ENCODE results near the gene LRRC63.

LRRC63 gene

GRCh38 chr13:46168341-46168740 lies 43.4 kb upstream of the LRRC63 start:
- TF ChIP-seq CTCF (IDR thresholded peaks at IDR 0.05; ENCODE audit: control extremely low read depth, extremely low read depth, low read depth, missing control alignments), result no peak
- CTCF ChIA-PET, result interaction anchor here (0.9 to 11.0 kb wide), 14 partner anchors 8 to 361 kb away, joined by 3 to 100 read pairs (median 4); partner anchors contain the start of gene LCP1
- DNase-seq (ENCODE audit: extremely low spot score), result no peak
- POLR2A ChIA-PET, result interaction anchor here (1.0 to 1.3 kb wide), 2 partner anchors 14 to 20 kb away, joined by 4 read pairs; partner anchors contain the start of gene LCP1

GRCh38 chr13:46168783-46169182 lies 42.9 kb upstream of the LRRC63 start:
- ChIA-PET CTCF (interaction anchor here (0.9 to 11.0 kb wide), 12 partner anchors 7 to 362 kb away, joined by 3 to 100 read pairs (median 4); partner anchors contain the start of gene LCP1), POLR2A (interaction anchor here (1.0 to 1.3 kb wide), 2 partner anchors 13 to 20 kb away, joined by 4 read pairs; partner anchors contain the start of gene LCP1)
- DNase-seq (ENCODE audit: extremely low spot score), result no peak
- no peak for TF ChIP-seq CTCF (IDR thresholded peaks at IDR 0.05; ENCODE audit: control extremely low read depth, extremely low read depth, low read depth, missing control alignments)

GRCh38 chr13:46169758-46170157 lies 42.0 kb upstream of the LRRC63 start:
- TF ChIP-seq CTCF (IDR thresholded peaks at IDR 0.05; ENCODE audit: control extremely low read depth, extremely low read depth, low read depth, missing control alignments), result no peak
- DNase-seq (ENCODE audit: extremely low spot score), result no peak
- POLR2A ChIA-PET, result no interaction called here
- CTCF ChIA-PET, result interaction anchor here (1.4 to 11.0 kb wide), 4 partner anchors 11 to 30 kb away, joined by 5 to 100 read pairs (median 8); no protein-coding TSS in a partner anchor

- TF ChIP-seq CTCF (IDR thresholded peaks at IDR 0.05; ENCODE audit: control extremely low read depth, extremely low read depth, low read depth, missing control alignments), result no peak
- ChIA-PET CTCF (interaction anchor here (0.6 to 11.0 kb wide), 8 partner anchors 9 to 164 kb away, joined by 3 to 100 read pairs (median 4); no protein-coding TSS in a partner anchor), POLR2A (interaction anchor here (1.3 kb wide), 1 partner anchor 12 kb away, joined by 6 read pairs; the partner anchor contains the start of gene LCP1)
- DNase-seq (ENCODE audit: extremely low spot score), result no peak
These were observed 41.5 kb upstream of the LRRC63 start for GRCh38 chr13:46170268-46170667.

- TF ChIP-seq CTCF (IDR thresholded peaks at IDR 0.05; ENCODE audit: control extremely low read depth, extremely low read depth, low read depth, missing control alignments), result no peak
- POLR2A ChIA-PET, result interaction anchor here (1.3 kb wide), 1 partner anchor 11 kb away, joined by 6 read pairs; the partner anchor contains the start of gene LCP1
- CTCF ChIA-PET, result interaction anchor here (0.6 to 11.0 kb wide), 9 partner anchors 9 to 163 kb away, joined by 3 to 100 read pairs (median 4); no protein-coding TSS in a partner anchor
- no peak for DNase-seq (ENCODE audit: extremely low spot score)
These were observed 41.0 kb upstream of the LRRC63 start for GRCh38 chr13:46170687-46171086.

- CTCF ChIA-PET, result interaction anchor here (0.9 to 11.0 kb wide), 9 partner anchors 8 to 163 kb away, joined by 3 to 100 read pairs (median 4); no protein-coding TSS in a partner anchor
- no peak for TF ChIP-seq CTCF (IDR thresholded peaks at IDR 0.05; ENCODE audit: control extremely low read depth, extremely low read depth, low read depth, missing control alignments)
- POLR2A ChIA-PET, result interaction anchor here (1.3 kb wide), 1 partner anchor 11 kb away, joined by 6 read pairs; the partner anchor contains the start of gene LCP1
- no peak for DNase-seq (ENCODE audit: extremely low spot score)
These were observed 40.5 kb upstream of the LRRC63 start for GRCh38 chr13:46171217-46171616.

Measured in GM10248 (cell line).